Muscle of leg (tissue), 11 donors: Measurements from ENCODE around the gene FBXO10. TPM values are rescaled to one million over a fixed set of nuclear protein-coding genes. Genes with fewer than 3 reads are reported as not detected.

Experiments
- DNase-seq: peaks from one replicate; pipeline ENCODE4 v3.0.0; 2013
- H3K27ac ChIP-seq: one replicate; pipeline ENCODE4 v1.5.1; 2013; ENCODE audit warnings: mild to moderate bottlenecking, low read length, control low read depth
- H3K27me3 ChIP-seq: one replicate; pipeline ENCODE4 v1.6.1; 2013; ENCODE audit warnings: low read length; ENCODE audit not compliant: control insufficient read depth, insufficient read depth
- H3K36me3 ChIP-seq: one replicate; pipeline ENCODE4 v1.6.1; 2013; ENCODE audit warnings: low read length; ENCODE audit not compliant: control insufficient read depth, insufficient read depth
- H3K4me1 ChIP-seq: one replicate; pipeline ENCODE4 v1.6.1; 2013; ENCODE audit warnings: low read length; ENCODE audit not compliant: control insufficient read depth, insufficient read depth
- H3K4me3 ChIP-seq: one replicate; pipeline ENCODE4 v1.5.1; 2013; ENCODE audit warnings: low read length, control low read depth
- H3K9me3 ChIP-seq: replicated peaks from 2 replicates; pipeline ENCODE4 v1.6.1; 2013; ENCODE audit warnings: low read depth, low read length; ENCODE audit not compliant: control insufficient read depth
- WGBS: methylation state at CpG from one replicate; pipeline ENCODE4 v1.1.5; 2013; ENCODE audit warnings: missing lambda C conversion rate; ENCODE audit not compliant: insufficient coverage; 5-methylcytosine and 5-hydroxymethylcytosine counted together
- polyA plus RNA-seq, 8 donors: library from polyadenylated mRNA; unstranded; fragments of 120-200 nt; gene quantifications; one replicate each; pipeline versions ENCODE4 v1.2.1 to v1.2.3, GENCODE V29; 2013; ENCODE audit warnings: inconsistent platforms in 1 of 8, low replicate concordance in 1 of 8; ENCODE audit not compliant: insufficient read length in 8 of 8, insufficient read depth in 1 of 8
- total RNA-seq: library from RNA; stranded (reverse); fragments of 120-200 nt; gene quantifications from one replicate; pipeline ENCODE4 v1.2.4, GENCODE V29; 2013

FBXO10 gene
- total and polyA plus RNA-seq, 9 donors = 23.9 to 42.1 (median 32.4) TPM

GRCh38 chr9:37551888-37552287 is 24.3 kb downstream of the FBXO10 start:
- no peaks in the 10 kb centered on the region for H3K9me3 ChIP-seq
- no peak for DNase-seq
- no peak overlapping the region for H3K27ac ChIP-seq
- H3K36me3 ChIP-seq = peaks cover 3% of the 10 kb centered on the region
- no peaks in the 10 kb centered on the region for H3K4me1 ChIP-seq
- WGBS = 86% methylated on average over 2 of the region's 2 CpGs
- H3K27me3 ChIP-seq = no peaks in the 10 kb centered on the region
- no peak overlapping the region for H3K4me3 ChIP-seq

- Histone ChIP-seq H3K27ac (no peak overlapping the region), H3K9me3 (no peaks in the 10 kb centered on the region), H3K27me3 (no peaks in the 10 kb centered on the region), H3K4me3 (no peak overlapping the region), H3K36me3 (peaks cover 3% of the 10 kb centered on the region), H3K4me1 (no peaks in the 10 kb centered on the region)
- DNase-seq = no peak
- WGBS = 75% methylated on average over 3 of the region's 3 CpGs
These were observed 24.7 kb downstream of the FBXO10 start for GRCh38 chr9:37551468-37551867.

GRCh38 chr9:37550781-37551180 is 25.4 kb downstream of the FBXO10 start:
- H3K27me3 ChIP-seq = no peaks in the 10 kb centered on the region
- H3K4me3 ChIP-seq = no peak overlapping the region
- DNase-seq = peak; percentile 22
- H3K27ac ChIP-seq = no peak overlapping the region
- peaks cover 3% of the 10 kb centered on the region for H3K36me3 ChIP-seq
- no CpG with 5 or more reads among the region's 1 CpG for WGBS
- no peaks in the 10 kb centered on the region for H3K9me3 ChIP-seq
- no peaks in the 10 kb centered on the region for H3K4me1 ChIP-seq

- DNase-seq = no peak
- no peaks in the 10 kb centered on the region for H3K27me3 ChIP-seq
- H3K27ac ChIP-seq = no peak overlapping the region
- H3K4me3 ChIP-seq = no peak overlapping the region
- no peaks in the 10 kb centered on the region for H3K4me1 ChIP-seq
- peaks cover 3% of the 10 kb centered on the region for H3K36me3 ChIP-seq
- no peaks in the 10 kb centered on the region for H3K9me3 ChIP-seq
These were observed 26.7 kb downstream of the FBXO10 start for GRCh38 chr9:37549527-37549926.

- Histone ChIP-seq H3K9me3 (no peaks in the 10 kb centered on the region), H3K4me3 (no peak overlapping the region), H3K27ac (no peak overlapping the region), H3K4me1 (no peaks in the 10 kb centered on the region), H3K27me3 (no peaks in the 10 kb centered on the region), H3K36me3 (peaks cover 3% of the 10 kb centered on the region)
- DNase-seq = no peak
- 90% methylated on average over 1 of the region's 5 CpGs for WGBS
These were observed 28.8 kb downstream of the FBXO10 start for GRCh38 chr9:37547328-37547878.

GRCh38 chr9:37543468-37543867 is 32.7 kb downstream of the FBXO10 start:
- no peak for DNase-seq
- Histone ChIP-seq H3K27me3 (no peaks in the 10 kb centered on the region), H3K4me3 (no peak overlapping the region), H3K27ac (no peak overlapping the region), H3K4me1 (no peaks in the 10 kb centered on the region), H3K36me3 (peaks cover 26% of the 10 kb centered on the region), H3K9me3 (no peaks in the 10 kb centered on the region)
- WGBS = no CpG with 5 or more reads among the region's 1 CpG

GRCh38 chr9:37542895-37543294 is 33.3 kb downstream of the FBXO10 start:
- 60% methylated on average over 1 of the region's 1 CpG for WGBS
- Histone ChIP-seq H3K4me3 (no peak overlapping the region), H3K36me3 (peaks cover 30% of the 10 kb centered on the region), H3K9me3 (no peaks in the 10 kb centered on the region), H3K4me1 (no peaks in the 10 kb centered on the region), H3K27ac (no peak overlapping the region), H3K27me3 (no peaks in the 10 kb centered on the region)
- DNase-seq = no peak

GRCh38 chr9:37542488-37542887 is 33.7 kb downstream of the FBXO10 start:
- 93% methylated on average over 3 of the region's 6 CpGs for WGBS
- no peak overlapping the region for H3K4me3 ChIP-seq
- H3K27me3 ChIP-seq = no peaks in the 10 kb centered on the region
- DNase-seq = no peak
- H3K9me3 ChIP-seq = no peaks in the 10 kb centered on the region
- peaks cover 34% of the 10 kb centered on the region for H3K36me3 ChIP-seq
- H3K27ac ChIP-seq = no peak overlapping the region
- no peaks in the 10 kb centered on the region for H3K4me1 ChIP-seq

- no peak overlapping the region for H3K27ac ChIP-seq
- H3K27me3 ChIP-seq = no peaks in the 10 kb centered on the region
- 97% methylated on average over 5 of the region's 8 CpGs for WGBS
- no peak overlapping the region for H3K4me3 ChIP-seq
- no peak for DNase-seq
- H3K9me3 ChIP-seq = no peaks in the 10 kb centered on the region
- H3K4me1 ChIP-seq = no peaks in the 10 kb centered on the region
- H3K36me3 ChIP-seq = peaks cover 41% of the 10 kb centered on the region
These were observed 34.7 kb downstream of the FBXO10 start for GRCh38 chr9:37541465-37541864.

GRCh38 chr9:37540634-37541033 is 35.5 kb downstream of the FBXO10 start:
- H3K27ac ChIP-seq = no peak overlapping the region
- H3K27me3 ChIP-seq = no peaks in the 10 kb centered on the region
- peaks cover 50% of the 10 kb centered on the region for H3K36me3 ChIP-seq
- no CpG with 5 or more reads among the region's 3 CpGs for WGBS
- no peak for DNase-seq
- H3K9me3 ChIP-seq = no peaks in the 10 kb centered on the region
- H3K4me1 ChIP-seq = no peaks in the 10 kb centered on the region
- H3K4me3 ChIP-seq = no peak overlapping the region

- no peak overlapping the region for H3K27ac ChIP-seq
- peaks cover 56% of the 10 kb centered on the region for H3K36me3 ChIP-seq
- no peak for DNase-seq
- H3K4me3 ChIP-seq = no peak overlapping the region
- H3K4me1 ChIP-seq = no peaks in the 10 kb centered on the region
- H3K9me3 ChIP-seq = no peaks in the 10 kb centered on the region
- H3K27me3 ChIP-seq = no peaks in the 10 kb centered on the region
These were observed 36.5 kb downstream of the FBXO10 start for GRCh38 chr9:37539634-37540033.
